ENCODE results near the gene TTC24.
A peak's percentile ranks its signal among the peaks of the same experiment; 100 is the strongest.
"Not testable (repeated sequence)": the region's sequence is repeated elsewhere in the genome, so short reads cannot be mapped to it uniquely, and the experiment has no call there.

The TTC24 gene

DNA sequence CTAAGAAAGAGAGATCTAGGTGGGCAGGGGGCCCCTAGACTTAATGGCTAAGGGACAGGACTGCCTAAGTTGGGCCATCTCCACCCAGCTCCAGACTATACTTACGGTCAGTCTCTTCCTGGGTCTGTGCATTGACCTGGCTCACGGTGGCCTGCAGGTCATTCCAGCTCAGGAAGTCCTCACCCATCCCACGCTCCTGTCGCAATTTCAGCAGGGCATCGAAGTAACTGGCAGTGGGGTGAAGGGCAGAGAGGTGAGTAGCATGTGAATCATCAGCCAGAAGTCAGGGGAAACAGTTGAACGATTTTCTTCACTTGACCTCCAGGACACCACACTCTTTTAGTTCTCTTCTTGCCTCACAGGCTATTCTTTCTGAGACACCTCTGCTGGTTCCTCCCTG, 27.7 kb upstream of the TTC24 start:
- peak; percentile 80 for DNase-seq (ENCODE audit: low spot score)
- ChIA-PET POLR2A (ENCODE audit: low non-redundant PET) (no interaction called here), CTCF (interaction anchor here (1.4 kb wide), 1 partner anchor 12 kb away, joined by 5 read pairs; no protein-coding TSS in a partner anchor)
- peak overlapping the region; percentile 33 for H3K27ac ChIP-seq
- TF ChIP-seq, protein P1, sequence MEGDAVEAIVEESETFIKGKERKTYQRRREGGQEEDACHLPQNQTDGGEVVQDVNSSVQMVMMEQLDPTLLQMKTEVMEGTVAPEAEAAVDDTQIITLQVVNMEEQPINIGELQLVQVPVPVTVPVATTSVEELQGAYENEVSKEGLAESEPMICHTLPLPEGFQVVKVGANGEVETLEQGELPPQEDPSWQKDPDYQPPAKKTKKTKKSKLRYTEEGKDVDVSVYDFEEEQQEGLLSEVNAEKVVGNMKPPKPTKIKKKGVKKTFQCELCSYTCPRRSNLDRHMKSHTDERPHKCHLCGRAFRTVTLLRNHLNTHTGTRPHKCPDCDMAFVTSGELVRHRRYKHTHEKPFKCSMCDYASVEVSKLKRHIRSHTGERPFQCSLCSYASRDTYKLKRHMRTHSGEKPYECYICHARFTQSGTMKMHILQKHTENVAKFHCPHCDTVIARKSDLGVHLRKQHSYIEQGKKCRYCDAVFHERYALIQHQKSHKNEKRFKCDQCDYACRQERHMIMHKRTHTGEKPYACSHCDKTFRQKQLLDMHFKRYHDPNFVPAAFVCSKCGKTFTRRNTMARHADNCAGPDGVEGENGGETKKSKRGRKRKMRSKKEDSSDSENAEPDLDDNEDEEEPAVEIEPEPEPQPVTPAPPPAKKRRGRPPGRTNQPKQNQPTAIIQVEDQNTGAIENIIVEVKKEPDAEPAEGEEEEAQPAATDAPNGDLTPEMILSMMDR (conservative IDR thresholded peaks at IDR 0.05; ENCODE audit: low read depth): no peak

DNA sequence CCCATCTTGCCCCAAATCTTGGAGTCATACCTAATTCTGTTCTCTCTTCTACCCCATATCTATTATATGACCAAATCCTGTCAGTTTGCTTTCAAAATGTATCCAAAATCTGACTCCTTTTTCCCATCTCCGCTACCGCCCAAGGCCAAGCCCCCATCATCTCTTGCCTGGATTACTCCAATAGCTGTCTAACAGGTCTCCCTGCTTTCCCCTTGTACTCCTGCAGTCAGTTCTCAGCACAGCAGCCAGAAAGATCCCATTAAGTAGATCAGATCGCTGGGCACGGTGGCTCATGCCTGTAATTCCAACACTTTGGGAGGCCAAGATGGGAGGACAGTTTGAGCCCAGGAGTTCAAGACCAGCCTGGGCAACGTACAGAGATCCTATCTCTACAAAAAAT, 27.0 kb upstream of the TTC24 start:
- DNase-seq (ENCODE audit: low spot score): no peak
- ChIA-PET POLR2A (ENCODE audit: low non-redundant PET) (no interaction called here), CTCF (interaction anchor here (1.4 kb wide), 1 partner anchor 13 kb away, joined by 5 read pairs; no protein-coding TSS in a partner anchor)
- TF ChIP-seq, protein P1 (conservative IDR thresholded peaks at IDR 0.05; ENCODE audit: low read depth): no peak
- no peak overlapping the region; the same call in 1 of the 2 replicates for H3K27ac ChIP-seq

DNA sequence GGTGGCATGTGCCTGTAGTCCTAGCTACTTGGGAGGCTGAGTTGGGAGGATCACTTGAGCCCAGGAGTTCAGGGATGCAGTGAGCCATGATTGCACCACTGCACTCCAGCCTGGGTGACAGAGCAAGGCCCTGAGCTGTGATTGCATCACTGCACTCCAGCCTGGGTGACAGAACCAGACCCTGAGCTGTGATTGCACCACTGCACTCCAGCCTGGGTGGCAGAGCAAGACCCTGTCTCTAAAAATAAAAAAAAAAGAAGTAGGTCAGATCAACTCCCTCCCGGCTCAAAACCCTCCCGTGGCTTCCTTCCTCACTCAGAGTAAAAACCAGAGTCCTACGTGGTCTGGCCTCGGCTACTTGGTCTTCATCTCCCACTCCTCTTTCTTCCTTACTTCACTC, 26.6 kb upstream of the TTC24 start:
- CTCF ChIA-PET; POLR2A ChIA-PET (ENCODE audit: low non-redundant PET); DNase-seq (ENCODE audit: low spot score); H3K27ac ChIP-seq: not testable (repeated sequence)

DNA sequence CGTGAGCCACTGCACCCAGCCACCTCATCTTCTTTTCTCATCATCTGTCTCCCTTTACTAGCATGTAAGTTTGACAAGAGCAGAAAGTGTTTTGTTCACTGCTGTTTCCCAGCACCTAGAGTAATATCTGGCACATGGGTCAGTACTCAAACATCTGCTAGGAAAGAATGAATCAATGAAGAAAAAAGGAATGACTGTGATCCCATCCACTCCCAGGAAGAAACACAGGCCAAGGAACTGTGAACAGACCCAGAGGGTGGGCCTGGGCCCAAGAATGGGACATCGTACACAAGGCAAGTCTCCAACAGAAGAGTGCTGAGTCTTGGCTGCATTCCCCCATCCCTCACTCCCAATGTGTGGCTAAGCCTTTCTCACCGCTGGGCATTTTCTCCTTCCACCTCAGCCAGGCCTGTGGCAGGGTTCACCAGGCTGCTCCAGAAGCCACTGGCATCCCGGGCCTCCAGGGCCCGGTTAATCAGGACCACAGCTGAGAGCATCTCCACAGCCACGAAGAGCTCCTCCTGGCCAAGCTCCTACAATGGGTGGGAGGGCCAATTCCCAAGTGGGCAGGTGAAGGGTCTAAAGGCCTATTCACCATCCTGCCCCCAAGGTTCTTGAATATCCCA, 25.6 kb upstream of the TTC24 start:
- POLR2A ChIA-PET (ENCODE audit: low non-redundant PET): interaction anchor here (0.7 kb wide), 1 partner anchor 42 kb away, joined by 6 read pairs; no protein-coding TSS in a partner anchor
- DNase-seq (ENCODE audit: low spot score): no peak

DNA sequence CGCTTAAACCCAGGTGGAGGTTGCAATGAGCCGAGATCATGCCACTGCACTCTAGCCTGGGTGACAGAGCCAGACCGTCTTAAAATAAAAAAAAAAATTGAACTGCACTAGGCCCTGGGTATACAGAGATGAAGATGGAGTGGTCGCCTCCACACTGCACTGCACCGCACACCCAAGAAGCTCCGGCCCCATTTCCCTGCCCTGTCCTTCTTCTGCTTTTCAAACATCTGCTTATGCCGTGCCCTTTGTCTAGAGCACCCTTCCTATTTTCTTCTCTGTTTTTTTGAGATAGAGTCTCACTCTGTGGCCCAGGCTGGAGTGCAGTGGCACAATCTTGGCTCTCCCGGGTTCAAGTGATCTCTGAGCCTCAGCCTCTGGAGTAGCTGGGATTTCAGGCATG, 24.6 kb upstream of the TTC24 start:
- TF ChIP-seq, protein P1 (conservative IDR thresholded peaks at IDR 0.05; ENCODE audit: low read depth): no peak
- no peak overlapping the region for H3K27ac ChIP-seq
- ChIA-PET CTCF (no interaction called here), POLR2A (ENCODE audit: low non-redundant PET) (no interaction called here)
- no peak for DNase-seq (ENCODE audit: low spot score)

More for the DNA sequence above, 25.6 kb upstream of the TTC24 start:
- no peak overlapping the region for H3K27ac ChIP-seq
- TF ChIP-seq, protein P1 (conservative IDR thresholded peaks at IDR 0.05; ENCODE audit: low read depth): no peak
- CTCF ChIA-PET: no interaction called here

DNA sequence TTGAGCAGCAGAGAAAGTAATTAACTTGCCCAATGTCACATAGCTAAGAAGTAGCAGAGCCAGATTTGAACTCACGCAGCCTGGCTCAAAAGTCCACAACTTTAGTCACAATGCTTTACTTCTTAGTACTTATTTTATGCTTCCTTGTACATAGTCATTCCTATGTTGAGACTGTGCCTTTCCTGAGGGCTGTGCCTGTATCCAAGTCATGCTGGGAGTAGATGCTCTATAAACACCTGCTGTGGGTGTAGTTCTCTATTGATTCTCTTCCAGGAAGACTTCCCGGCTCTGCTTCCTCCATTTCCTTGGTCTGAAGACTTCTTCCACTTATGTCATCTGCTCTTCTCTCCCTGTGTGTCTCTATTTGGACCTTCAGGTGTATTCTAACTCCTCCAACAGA, 23.8 kb upstream of the TTC24 start:
- ChIA-PET POLR2A (ENCODE audit: low non-redundant PET) (no interaction called here), CTCF (interaction anchor here (1.4 kb wide), 1 partner anchor 53 kb away, joined by 4 read pairs; no protein-coding TSS in a partner anchor)
- TF ChIP-seq, protein P1 (conservative IDR thresholded peaks at IDR 0.05; ENCODE audit: low read depth): no peak
- DNase-seq (ENCODE audit: low spot score): no peak
- H3K27ac ChIP-seq: no peak overlapping the region

DNA sequence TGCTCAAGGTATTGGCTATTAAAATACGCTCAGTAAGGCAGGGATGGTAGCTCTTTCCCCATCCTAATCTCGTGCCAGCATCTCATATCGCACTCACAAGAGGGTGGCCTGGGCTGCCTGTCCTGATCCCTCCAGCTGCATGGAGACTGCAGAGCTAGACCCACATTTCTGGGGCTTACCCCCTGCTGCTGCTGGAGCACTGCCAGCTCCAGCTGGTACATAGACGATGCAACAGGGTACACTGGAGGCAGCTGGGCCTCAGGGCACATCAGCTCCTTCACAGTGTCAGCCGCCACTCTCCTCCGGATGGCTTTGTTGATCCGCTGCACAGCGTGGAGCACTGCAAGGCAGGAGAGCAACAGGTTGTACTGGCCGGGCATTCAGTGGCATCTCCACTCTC, 23.2 kb upstream of the TTC24 start:
- ChIA-PET CTCF (interaction anchor here (0.5 to 1.4 kb wide), 3 partner anchors 27 to 52 kb away, joined by 3 to 4 read pairs (median 3); no protein-coding TSS in a partner anchor), POLR2A (ENCODE audit: low non-redundant PET) (no interaction called here)
- no peak overlapping the region for H3K27ac ChIP-seq
- TF ChIP-seq, protein P1 (conservative IDR thresholded peaks at IDR 0.05; ENCODE audit: low read depth): no peak
- no peak for DNase-seq (ENCODE audit: low spot score)

Data from RWPE1 (cell line).